Stimulated activated CD8-positive, alpha-beta memory T cell treated with anti-CD3 and anti-CD28 coated beads, Interleukin-7, amount 100 ng/mL, for 1 hour (primary cell): ENCODE data around the gene RPRD1B.
"Not testable (repeated sequence)": the region's sequence is repeated elsewhere in the genome, so short reads cannot be mapped to it uniquely, and the experiment has no call there.

Source experiments
- DNase-seq, 2 donors: peaks; one replicate each; pipeline ENCODE4 v3.0.0-alpha.2; 2020; ENCODE audit warnings: low read depth in 2 of 2

Gene RPRD1B

DNA sequence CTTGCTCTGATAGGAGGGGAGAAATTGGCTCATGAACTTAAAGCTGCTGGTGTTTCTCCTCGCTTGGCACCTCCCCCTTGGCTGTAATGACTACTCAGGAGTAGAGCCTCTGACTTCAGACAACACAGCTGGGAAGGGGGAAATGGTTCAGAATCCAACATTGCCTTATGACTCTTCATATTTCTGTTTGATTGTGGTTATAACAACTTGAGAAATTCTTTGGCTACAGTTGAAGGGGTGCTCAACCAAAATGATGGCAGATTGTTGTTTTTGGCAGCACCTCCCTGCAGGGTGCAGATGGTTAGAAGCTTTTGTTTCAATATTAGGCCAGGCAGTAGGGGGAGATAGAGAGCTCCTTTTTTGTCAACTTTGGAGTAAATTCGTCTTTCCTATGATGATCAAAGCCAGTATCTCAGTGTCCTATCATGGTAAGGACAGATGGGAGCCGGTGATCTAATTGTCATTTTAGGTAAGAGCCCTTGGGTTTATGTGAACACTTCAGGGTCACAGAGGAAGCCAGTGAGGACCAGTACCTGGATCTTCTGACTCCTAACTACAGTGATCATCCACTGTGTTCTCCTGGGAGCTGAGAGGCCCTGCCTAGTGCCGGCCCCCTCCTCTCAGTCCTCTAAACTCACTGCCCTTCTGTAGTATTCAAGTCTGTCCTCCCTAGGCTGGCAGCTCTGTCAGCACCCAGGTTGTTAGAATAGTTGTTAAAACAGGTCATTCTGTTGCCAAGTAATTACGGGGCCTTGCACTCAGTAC lies 39.9 kb downstream of the RPRD1B start:
- DNase-seq, result no peak

GRCh38 chr20:38075161-38075998 lies 41.8 kb downstream of the RPRD1B start:
- DNase-seq, result no peak

DNA sequence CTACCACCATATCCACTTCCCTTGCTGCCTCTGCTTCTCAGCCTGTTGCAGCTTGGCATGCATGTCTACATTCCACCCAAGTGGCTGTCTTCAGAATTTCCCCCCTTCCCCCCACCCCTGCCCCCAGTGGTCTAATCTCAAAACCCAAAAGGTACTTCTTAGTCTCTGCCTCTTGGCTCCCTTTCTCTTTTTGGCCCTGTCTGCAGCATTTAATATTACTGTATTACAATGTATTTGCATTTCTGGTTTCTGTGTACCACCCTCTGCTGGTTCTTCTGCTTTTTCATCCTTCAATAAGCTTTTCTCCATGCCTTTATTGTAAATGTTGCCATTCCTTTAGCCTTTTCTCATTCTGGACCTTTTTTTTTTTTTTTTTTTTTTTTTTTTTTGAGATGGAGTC lies 43.0 kb downstream of the RPRD1B start:
- DNase-seq, result no peak

DNA sequence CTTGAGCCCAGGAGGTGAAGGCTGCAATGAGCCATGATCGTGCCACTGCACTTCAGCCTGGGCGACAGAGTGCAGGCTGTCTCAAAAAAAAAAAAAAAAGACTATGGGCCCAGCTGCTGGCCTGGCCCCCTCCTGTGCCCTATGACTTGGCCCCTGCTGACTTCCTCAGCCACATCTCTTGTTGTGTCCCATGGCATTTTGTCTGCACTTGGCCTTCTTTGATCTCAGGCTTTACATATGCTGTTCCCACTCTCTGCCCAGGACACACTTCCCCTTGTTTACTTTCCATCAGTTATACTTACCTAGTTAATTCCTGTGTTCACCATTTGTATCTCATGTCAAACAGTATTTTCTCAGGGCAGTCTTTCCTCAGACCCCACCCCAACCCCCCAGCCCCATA lies 44.5 kb downstream of the RPRD1B start:
- DNase-seq, result no peak

GRCh38 chr20:38079353-38079752 lies 45.8 kb downstream of the RPRD1B start:
- DNase-seq, result no peak

- DNase-seq, result no peak
Observed at GRCh38 chr20:38081575-38081974, 48.0 kb downstream of the RPRD1B start.

- no peak for DNase-seq
Observed at GRCh38 chr20:38082894-38083293, 49.3 kb downstream of the RPRD1B start.

DNA sequence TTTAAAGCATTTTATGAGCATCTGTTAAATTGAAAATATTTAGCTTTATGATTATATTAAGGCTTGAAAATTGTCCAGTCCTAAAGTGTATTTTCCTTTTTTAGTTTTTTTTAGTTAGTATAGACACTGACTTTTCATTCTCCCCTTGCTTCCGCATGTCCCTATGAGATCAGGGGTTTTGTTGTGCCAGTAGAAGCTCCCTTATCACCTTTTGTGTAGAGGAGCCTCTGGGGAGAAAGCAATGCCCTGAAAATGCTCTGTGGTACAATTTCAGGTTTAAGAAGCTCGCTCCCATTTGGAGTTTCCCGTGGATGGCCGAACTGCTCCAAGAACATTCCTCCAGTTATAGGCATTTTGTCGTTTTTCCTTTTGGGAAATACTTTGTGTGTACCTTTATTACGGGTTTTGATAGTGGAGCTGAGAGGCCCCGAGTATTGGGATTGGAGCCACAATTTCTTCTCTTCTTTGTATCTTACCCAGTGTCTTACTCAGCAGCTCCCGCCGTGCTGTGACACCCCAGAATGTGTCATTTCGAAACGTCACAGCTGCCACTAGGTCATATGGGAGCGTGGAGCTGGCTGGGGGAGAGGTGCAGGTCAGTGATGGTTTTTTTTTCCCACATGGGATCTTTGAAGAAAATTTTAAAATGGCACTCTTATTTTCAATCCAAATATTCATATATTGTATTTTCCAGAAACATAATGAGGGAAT lies 49.9 kb downstream of the RPRD1B start:
- no peak for DNase-seq

GRCh38 chr20:38084425-38084951 lies 50.9 kb downstream of the RPRD1B start:
- no peak for DNase-seq

DNA sequence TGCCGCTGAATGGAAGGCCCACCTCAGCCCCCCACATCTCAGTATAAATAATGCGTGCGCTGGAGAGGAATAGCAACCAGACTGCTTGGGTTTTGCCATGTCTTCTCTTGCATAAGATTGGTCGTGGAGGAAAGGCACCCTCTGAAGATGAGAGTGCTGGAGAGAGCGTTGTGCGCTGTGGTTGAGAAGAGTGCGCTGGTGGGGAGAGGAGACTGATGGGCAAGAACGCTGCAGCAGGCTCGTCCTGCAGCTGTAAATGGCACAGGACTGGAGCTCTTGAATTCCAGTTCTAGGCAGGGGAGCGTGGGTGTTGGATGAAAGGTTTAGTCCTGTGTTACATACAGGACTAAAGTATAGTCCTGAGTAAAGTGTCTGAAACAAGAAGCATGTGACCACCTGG lies 51.5 kb downstream of the RPRD1B start:
- DNase-seq, result no peak

DNA sequence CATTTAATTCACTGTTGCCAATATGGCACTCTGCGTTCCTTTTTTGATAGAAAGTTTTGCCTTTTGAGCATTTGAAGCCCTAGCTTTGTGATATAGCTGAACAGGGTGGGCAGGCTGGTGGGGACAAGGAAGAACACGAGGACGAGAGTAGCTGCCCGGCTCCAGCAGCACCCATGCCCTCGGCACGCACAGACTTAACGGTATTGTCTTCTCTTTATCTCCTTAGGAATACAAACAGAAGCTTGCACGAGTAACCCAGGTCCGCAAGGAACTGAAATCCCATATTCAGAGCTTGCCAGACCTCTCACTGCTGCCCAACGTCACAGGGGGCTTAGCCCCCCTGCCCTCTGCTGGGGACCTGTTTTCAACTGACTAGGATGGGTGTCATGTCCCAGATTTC lies 56.0 kb downstream of the RPRD1B start:
- no peak for DNase-seq

DNA sequence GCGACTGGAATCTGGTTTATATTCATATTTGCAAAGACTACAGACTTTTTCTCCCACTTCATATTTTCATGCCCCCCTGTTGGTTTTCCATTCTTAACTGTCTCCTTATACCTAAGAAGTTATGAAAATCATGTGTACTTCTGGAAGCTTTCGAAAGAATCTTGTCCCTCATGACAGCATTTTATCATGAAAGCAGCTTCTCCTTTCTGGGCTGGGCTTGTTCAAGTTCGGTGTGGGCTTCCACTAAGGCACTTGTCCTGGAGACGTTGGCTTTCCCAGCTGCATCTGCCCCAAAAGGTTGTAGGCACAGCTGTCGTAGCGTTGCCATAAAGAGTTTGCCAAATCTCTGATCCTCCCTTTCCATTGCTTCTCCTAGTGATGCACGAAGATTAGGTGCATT lies 56.5 kb downstream of the RPRD1B start:
- no peak for DNase-seq

DNA sequence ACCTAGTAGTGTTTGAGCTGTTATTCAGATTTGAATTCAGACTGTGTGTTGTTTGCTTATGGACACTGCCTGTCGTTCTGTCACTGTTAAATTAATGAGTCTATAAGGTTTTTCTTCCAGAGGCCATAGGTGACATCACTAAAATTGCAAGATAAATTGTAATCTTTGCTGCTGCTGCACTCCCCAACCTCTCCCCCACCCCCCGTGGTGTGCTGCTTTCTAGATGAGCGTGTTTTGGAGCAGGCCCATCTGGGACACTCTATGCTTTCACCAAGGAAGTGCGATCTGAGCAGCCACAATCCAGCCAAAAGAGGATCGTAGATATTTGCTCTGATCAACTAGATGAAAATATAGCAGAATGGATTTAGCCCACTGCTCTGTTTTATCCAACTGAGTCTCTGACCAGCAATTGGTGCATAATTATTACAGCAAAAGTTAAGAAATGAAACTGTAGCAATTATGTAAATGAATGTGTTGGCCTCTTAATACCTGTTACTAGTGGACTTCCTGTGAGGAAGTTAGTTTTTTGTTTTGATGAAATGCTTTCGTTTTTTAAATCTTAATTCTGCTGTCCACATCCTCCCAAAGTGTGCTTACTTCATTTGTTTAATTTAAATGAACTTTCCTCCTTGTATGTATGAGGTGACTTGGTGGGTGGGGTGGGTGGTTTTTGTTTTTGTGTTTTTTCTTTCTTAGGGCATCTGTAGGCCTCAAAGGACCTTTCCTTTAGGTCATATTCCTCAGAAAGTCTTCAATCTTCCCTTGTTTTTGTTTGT lies 58.1 kb downstream of the RPRD1B start:
- no peak for DNase-seq

DNA sequence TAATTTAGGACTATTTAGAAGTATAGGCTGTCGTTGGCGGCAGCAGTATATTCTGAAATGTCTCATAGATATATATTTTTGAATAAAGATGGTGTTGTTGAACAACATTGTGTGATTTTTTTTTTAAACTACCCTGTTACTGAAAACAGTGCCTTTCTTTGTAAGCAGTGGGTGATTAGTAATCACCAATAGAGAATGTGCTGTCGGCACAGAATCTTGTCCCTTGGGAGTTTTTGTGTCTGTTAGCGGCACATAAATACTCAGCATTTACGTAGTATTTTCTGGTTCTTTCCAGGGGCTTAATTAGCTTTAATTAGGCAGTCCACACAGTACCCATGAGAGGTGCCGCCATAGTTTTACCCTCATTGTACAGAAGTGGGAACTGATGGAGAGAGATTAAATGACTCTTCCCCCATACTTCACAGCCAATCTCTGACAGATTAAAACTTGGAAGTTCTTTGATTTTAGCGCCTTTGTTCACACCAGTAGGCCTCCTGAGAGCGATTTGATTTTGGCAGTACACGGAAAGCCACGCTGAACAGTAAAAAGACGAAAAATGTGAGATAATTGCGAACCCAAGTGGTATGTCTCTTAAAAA lies 58.8 kb downstream of the RPRD1B start:
- DNase-seq, result no peak

- DNase-seq, result no peak
Observed at GRCh38 chr20:38092915-38093314, 59.4 kb downstream of the RPRD1B start.

DNA sequence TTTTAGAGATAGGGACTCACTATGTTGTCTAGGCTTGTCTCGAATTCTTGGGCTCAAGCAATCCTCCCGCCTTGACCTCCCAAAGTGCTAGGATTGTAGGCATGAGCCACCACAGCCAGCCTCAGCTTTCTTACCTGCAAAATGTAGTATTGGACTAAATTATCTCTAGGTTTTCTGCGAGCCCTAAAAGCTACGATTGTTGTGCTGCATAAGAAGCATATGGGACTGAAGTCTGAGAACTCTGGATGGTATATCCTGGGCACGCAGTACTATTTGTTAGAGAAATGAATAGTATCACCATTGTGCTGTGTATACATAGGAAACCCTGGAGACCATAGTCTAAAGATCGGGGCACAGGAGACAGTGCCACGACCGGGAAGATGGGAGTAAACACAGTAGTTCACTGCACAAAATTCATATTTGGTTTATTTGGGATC lies 60.1 kb downstream of the RPRD1B start:
- no peak for DNase-seq

GRCh38 chr20:38094373-38094891 lies 60.9 kb downstream of the RPRD1B start:
- DNase-seq, result no peak

DNA sequence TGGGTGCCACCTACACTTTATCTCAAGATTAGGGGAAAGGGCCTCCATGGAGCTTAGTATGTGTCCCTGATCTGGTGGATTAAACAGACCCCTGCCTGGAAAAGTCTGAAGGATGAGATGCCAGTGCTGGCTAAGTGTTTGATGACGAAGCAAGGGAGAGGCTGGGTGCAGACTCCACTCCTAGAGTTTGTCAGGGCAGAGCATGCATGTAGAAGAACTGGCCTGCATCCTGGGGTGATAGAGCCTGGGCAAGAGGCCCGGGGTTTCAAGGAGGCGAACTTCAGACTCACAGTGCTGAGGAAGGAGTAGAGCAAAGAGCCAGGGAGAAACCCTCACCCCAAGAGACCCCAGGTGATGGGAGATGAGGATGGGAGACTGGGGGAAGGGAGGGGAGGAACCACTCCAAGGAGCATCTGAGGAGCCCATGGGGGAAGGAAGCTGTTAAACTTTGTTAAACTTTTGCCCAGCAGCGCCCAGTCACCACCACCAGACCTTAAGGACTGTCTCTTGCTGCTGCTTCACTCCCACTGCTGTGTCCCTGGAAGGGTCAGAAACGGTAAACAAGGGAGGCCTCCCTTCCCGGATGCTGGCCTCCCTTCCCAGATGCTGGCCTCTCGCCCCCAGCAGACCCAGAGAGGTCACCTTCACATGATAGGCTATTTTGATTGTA lies 61.6 kb downstream of the RPRD1B start:
- DNase-seq, result no peak

DNA sequence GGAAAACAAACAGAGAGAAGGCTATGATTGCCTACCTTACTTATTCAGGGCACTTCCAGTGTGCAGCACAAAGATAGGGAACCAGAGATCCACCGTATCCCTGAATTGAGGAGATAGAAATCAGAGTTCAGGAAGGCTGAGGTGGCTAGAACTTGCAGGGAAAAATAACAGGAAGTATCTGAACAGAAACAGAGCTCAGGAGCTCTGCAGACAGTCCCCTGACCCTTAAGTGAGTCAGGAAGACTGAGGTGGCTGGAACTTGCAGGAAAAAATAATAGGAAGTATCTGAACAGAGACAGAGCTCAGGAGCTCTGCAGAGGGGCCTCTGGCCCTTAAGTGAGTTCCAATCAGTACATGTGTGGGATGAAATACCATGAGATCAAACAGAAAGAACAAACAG lies 65.4 kb downstream of the RPRD1B start:
- DNase-seq, result no peak

- not testable (repeated sequence) for DNase-seq
Observed at GRCh38 chr20:38102206-38102605, 68.7 kb downstream of the RPRD1B start.
